Diencephalon (tissue), 1 donor: ENCODE data around the gene PNLIPRP2. TPM values are rescaled to one million over a fixed set of nuclear protein-coding genes. Genes with fewer than 3 reads are reported as not detected.

Experiments used
- total RNA-seq: library from RNA; depleted of rRNA; stranded (reverse); fragments of >200 nt; gene quantifications from one replicate; pipeline ENCODE4 v1.2.3, GENCODE V29; 2014

PNLIPRP2 gene
- total RNA-seq, result not detected

GRCh38 chr10:116620423-116621400 is at the start of gene PNLIPRP2:
TSS of gene PNLIPRP2 (plus strand) at chr10:116620953.

GRCh38 chr10:116590590-116591444 is 29.9 kb upstream of the PNLIPRP2 start, which contains the start of gene PNLIPRP1:
TSS of gene PNLIPRP1 (plus strand) at chr10:116590959. CDS start at chr10:116591130, 171 bp downstream.

Other genes starting within 250 kb of the PNLIPRP2 start
- gene PNLIPRP3, start 193.1 kb upstream of the PNLIPRP2 start, total RNA-seq, result not detected
- not detected for gene PNLIP, start 75.0 kb upstream of the PNLIPRP2 start, total RNA-seq
- gene PNLIPRP1, start 30.0 kb upstream of the PNLIPRP2 start, total RNA-seq, result not detected
- 41.1 TPM for gene HSPA12A, start 121.6 kb downstream of the PNLIPRP2 start, total RNA-seq
- 3.9 TPM for gene ENO4, start 228.5 kb downstream of the PNLIPRP2 start, total RNA-seq